HG03457 (cell line): ENCODE results near the gene GPR108.
"Not testable (repeated sequence)": the region's sequence is repeated elsewhere in the genome, so short reads cannot be mapped to it uniquely, and the experiment has no call there.

Experiments
- ATAC-seq: cut with Tn5 transposase; IDR thresholded peaks from one replicate; pipeline ENCODE4 v1.9.1; 2021; ENCODE audit warnings: moderate number of reproducible peaks; ENCODE audit not compliant: unreplicated experiment

The GPR108 gene

GRCh38 chr19:6737284-6737872 lies at the start of gene GPR108:
Gene GPR108 (minus strand): TSS chr19:6737580. CDS start chr19:6737576, 4 bp downstream.
- ATAC-seq, result peak; percentile 43

GRCh38 chr19:6779206-6779605 lies 41.8 kb upstream of the GPR108 start:
- ATAC-seq, result no peak

- ATAC-seq, result no peak
These were observed 41.0 kb upstream of the GPR108 start for GRCh38 chr19:6778386-6778785.

- no peak for ATAC-seq
These were observed 40.1 kb upstream of the GPR108 start for GRCh38 chr19:6777434-6777833.

- ATAC-seq, result no peak
These were observed 39.6 kb upstream of the GPR108 start for GRCh38 chr19:6776999-6777398.

GRCh38 chr19:6776045-6776444 lies 38.7 kb upstream of the GPR108 start:
- not testable (repeated sequence) for ATAC-seq

GRCh38 chr19:6774821-6775707 lies 37.7 kb upstream of the GPR108 start:
- no peak for ATAC-seq

- ATAC-seq, result no peak
These were observed 36.0 kb upstream of the GPR108 start for GRCh38 chr19:6773323-6773931.

- no peak for ATAC-seq
These were observed 35.5 kb upstream of the GPR108 start for GRCh38 chr19:6772866-6773322.

- ATAC-seq, result no peak
These were observed 34.9 kb upstream of the GPR108 start, which contains the start of gene VAV1 for GRCh38 chr19:6772028-6772865. Gene VAV1 (plus strand): TSS chr19:6772708. CDS start chr19:6772808, 100 bp downstream.

- ATAC-seq, result not testable (repeated sequence)
These were observed 34.3 kb upstream of the GPR108 start for GRCh38 chr19:6771648-6772027.

- no peak for ATAC-seq
These were observed 31.7 kb upstream of the GPR108 start for GRCh38 chr19:6769006-6769619.

- ATAC-seq, result no peak
These were observed 30.9 kb upstream of the GPR108 start for GRCh38 chr19:6768236-6768785.

- peak; percentile 45 for ATAC-seq
These were observed 30.2 kb upstream of the GPR108 start, which contains the start of gene SH2D3A for GRCh38 chr19:6767357-6768235. Gene SH2D3A (minus strand): TSS chr19:6767435. CDS start chr19:6763748, 3,687 bp downstream.

GRCh38 chr19:6767081-6767356 lies 29.6 kb upstream of the GPR108 start:
- peak; percentile 16 for ATAC-seq

GRCh38 chr19:6766357-6767080 lies 29.1 kb upstream of the GPR108 start:
- ATAC-seq, result no peak

- no peak for ATAC-seq
These were observed 28.5 kb upstream of the GPR108 start for GRCh38 chr19:6765738-6766356.

GRCh38 chr19:6762253-6762797 lies 24.9 kb upstream of the GPR108 start:
- not testable (repeated sequence) for ATAC-seq
